ENCODE results near the gene SHISA7.

The SHISA7 gene

GRCh38 chr19:55443045-55443823 is at the start of gene SHISA7:
SHISA7 (minus strand) TSS chr19:55443300; CDS start chr19:55442863, 437 bp downstream.
- no peak for DNase-seq

- DNase-seq, result no peak
These were observed 49.4 kb upstream of the SHISA7 start for GRCh38 chr19:55492362-55492944.

DNA sequence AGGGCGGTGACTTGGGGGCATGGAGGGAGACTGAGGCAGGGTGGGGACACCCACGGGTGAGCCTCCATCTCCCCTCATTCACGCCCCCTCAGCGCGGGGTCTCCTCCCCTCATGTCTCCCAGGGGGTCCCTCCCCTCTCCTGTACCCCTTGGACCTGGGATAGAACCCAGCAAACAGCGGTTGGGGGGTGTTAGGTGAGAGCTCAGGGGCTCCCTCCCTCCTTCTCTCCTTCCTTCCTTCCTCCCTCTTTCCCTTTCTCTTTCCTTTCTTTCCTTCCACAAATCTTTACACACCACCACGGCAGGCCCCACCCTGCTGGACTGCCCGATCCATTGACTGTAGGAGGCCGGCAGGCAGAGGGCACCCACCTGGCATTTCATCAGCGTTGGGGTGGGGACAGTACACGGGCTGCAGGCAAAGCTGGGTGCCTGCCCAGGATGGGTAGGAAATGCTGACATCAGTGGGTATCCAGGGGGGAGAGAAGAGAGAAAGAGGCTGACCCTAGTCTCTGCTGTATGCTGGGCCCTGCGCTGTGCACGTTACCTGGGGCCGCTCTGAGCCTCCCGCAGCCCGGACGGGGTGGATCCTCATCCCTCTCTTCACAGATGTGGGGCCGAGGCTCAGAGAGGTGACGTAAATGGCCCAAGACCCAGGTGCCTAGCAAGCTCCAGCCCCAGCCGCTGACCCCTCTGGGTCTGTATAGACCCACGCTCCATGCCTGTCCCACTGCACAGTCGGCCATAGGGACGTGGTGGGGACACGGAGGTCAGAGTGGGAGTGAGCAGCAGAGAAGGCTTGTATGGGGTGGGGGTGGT is 48.7 kb upstream of the SHISA7 start:
- DNase-seq, result no peak

DNA sequence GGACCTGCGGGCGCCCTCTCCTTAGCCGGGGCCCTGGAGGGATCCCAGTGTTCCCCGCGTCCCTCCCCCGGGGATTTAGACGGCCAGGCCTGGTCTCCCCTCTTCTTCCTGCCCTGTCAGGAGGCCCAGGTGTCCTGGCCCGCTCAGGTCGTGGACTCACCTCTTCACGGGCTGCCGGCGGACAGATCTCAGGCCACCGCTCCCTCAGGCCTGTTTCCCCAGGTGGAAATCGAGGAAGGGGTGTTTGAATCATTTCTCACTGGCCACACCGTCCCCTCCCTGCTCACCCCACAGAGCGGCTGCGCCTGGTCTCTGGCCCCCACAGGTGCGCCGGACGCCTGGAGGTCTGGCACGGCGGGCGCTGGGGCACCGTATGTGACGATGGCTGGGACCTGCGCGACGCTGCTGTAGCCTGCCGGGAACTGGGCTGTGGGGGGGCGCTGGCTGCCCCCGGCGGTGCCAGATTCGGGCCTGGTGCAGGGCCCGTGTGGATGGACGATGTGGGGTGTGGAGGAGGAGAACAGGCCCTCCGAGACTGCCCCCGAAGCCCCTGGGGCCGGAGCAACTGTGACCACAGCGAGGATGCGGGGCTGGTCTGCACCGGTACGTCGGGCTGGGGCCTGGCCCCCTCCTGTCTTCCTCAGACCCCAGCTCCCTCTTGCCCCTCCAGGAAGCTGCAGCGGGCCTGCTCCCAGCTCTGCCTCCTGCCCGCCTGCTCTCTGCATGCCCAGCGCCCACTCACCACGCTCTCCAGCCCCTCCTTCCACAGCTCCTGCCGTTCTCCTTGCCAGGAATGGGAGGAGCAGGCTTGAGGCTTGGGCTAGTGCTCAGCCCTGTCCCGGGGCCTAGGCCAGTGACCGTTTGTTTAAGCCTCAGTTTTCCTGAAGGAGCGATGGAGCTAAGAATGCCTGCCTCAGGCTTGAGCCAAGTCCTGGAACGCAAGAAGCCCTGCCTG is 47.7 kb upstream of the SHISA7 start:
- no peak for DNase-seq

GRCh38 chr19:55489711-55490477 is 46.8 kb upstream of the SHISA7 start:
- no peak for DNase-seq

DNA sequence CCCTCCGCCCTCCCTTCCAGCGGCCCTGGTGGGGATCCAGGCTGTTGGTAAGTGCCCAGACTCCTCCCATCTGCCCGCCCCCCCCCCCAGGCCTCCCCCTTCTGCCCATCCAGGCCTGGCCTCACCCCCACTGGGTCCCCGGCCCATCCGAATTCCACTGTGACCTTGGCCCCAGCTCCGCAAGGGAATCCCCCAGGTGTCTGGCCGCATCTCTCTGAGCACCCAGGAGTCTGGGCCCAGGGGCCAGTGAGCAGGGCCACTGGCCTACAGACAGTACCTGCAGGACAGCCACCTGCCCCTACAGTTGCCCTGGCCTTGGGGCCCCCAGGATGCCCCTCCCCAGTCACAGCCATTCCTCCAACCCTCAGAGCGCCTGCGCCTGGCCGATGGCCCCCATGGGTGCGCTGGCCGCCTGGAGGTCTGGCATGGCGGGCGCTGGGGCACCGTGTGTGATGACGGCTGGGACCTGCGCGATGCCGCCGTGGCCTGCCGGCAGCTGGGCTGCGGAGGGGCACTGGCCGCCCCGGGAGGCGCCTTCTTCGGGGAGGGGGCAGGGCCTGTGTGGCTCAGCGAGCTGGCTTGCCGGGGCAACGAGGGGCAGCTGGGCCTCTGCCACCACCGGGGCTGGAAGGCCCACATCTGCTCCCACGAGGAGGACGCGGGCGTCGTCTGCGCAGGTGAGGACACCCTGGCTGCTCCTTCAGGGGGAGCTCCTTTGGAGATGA is 46.0 kb upstream of the SHISA7 start:
- no peak for DNase-seq

- DNase-seq, result no peak
These were observed 45.0 kb upstream of the SHISA7 start, which contains the start of gene SSC5D for GRCh38 chr19:55487924-55488687. SSC5D (plus strand) TSS chr19:55488436; CDS start chr19:55488590, 154 bp downstream.

GRCh38 chr19:55486971-55487923 is 44.1 kb upstream of the SHISA7 start:
- DNase-seq, result no peak

- DNase-seq, result no peak
These were observed 43.2 kb upstream of the SHISA7 start for GRCh38 chr19:55486043-55486970.

GRCh38 chr19:55485439-55486011 is 42.4 kb upstream of the SHISA7 start:
- no peak for DNase-seq

GRCh38 chr19:55484593-55485438 is 41.7 kb upstream of the SHISA7 start, which contains the start of gene NAT14:
NAT14 (plus strand) TSS chr19:55485188; CDS start chr19:55485709, 521 bp downstream.
- peak; percentile 70 to 74 for DNase-seq

DNA sequence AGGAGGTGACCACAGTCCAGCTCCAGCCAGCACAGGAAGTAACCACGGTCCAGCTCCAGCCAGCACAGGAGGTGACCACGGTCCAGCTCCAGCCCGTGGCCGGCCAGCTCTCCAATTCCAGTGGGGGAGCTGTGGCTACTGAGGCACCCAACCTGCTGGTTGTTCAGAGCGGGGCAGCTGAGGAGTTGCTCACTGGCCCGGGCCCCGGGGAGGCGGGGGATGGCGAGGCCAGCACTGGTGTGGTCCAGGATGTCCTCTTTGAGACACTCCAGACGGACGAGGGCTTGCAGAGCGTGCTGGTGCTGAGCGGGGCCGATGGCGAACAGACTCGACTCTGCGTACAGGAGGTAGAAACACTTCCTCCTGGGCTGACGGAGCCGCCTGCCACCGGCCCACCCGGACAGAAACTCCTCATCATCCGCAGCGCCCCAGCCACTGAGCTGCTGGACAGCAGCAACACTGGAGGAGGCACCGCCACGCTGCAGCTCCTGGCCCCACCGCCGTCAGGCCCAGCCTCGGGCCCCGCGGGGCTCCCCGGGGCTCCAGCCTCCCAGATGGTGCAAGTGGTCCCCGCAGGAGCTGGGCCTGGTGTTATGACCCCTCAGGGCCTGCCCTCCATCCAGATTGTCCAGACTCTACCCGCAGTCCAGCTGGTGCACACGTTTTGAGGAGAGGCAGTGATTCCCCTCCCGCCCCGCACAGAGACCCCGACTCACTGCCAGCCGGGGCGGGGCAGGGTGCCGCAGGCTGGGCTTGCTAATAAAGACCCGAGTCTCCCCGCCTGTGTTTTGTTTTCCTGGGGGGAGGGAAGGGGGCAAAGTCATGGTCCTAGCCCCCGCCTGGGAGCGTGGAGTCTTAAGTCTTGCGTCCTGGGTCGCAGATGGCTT is 40.8 kb upstream of the SHISA7 start:
- DNase-seq, result no peak

DNA sequence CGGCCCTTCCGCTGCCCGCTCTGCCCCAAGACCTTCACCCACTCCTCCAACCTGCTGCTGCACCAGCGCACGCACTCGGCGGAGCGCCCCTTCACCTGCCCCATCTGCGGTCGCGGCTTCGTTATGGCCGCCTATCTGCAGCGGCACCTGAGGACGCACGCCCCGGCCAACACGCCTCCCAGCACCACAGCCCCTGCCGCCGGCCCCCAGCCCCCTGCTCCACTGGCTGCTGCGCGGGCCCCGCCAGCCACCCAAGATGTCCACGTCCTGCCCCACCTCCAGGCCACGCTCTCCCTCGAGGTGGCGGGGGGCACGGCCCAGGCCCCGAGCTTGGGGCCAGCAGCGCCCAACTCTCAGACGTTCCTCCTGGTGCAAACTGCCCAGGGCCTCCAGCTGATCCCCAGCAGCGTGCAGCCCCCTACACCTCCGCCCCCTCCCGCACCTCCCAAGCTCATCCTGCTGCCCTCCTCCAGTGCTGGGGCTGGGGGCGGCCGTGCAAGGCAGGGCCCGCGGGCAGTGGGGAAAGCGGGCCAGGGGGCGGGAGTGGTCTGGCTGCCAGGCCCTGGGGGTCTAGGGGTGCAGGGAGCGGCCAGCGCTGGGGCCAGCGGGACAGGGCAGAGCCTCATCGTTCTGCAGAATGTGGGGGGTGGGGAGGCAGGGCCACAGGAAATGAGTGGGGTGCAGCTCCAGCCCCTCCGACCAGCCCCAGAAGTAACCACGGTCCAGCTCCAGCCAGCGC is 40.0 kb upstream of the SHISA7 start:
- DNase-seq, result no peak

All from NCI-H1930 (cell line).